Endothelial cell of umbilical vein (primary cell): ENCODE data around the gene DUSP28. TPM values are rescaled to one million over a fixed set of nuclear protein-coding genes. Genes with fewer than 3 reads are reported as not detected.

Experiments used
- BruUV-seq: library from RNA; stranded (reverse); fragments of 400-500 nt; replicated peaks from 2 replicates; lab custom pipeline; 2021; lab: Mats Ljungman, UMichigan
- CTCF ChIA-PET: fragments of 300-600, 350-600 bp; sonication (Branson Sonifier 250); formaldehyde crosslinking; loops from one replicate; lab custom pipeline; 2021; ENCODE audit warnings: antibody characterized with exemption, inconsistent platforms; lab: Charles Lee
- POLR2A ChIA-PET: fragments of 300-600, 350-600 bp; sonication (Branson Sonifier 250); formaldehyde crosslinking; loops from one replicate; lab custom pipeline; 2021; ENCODE audit warnings: antibody characterized with exemption, inconsistent platforms; lab: Charles Lee
- DNase-seq: peaks from one replicate; pipeline ENCODE4 v3.0.0-alpha.2; 2011; ENCODE audit warnings: low read depth, low spot score
- FAIRE-seq: peaks from 2 replicates; lab custom pipeline; 2011; peaks lifted over from hg19 to GRCh38; lab: Jason Lieb, UNC
- H2AFZ ChIP-seq: 2 replicates; pipeline ENCODE4 v1.6.0; 2012; ENCODE audit warnings: low read depth, low read length, control low read depth, inconsistent platforms
- H3K27ac ChIP-seq: 2 replicates; pipeline ENCODE4 v1.5.1; 2011; ENCODE audit warnings: low read depth, mild to moderate bottlenecking, control low read depth, low read length, moderate library complexity; ENCODE audit not compliant: insufficient read depth
- H3K27me3 ChIP-seq, 2 experiments: 2 replicates each; pipeline versions ENCODE4 v1.6.0 to v1.6.1; 2011; ENCODE audit warnings: low read length in 2 of 2, mixed read lengths in 1 of 2; ENCODE audit not compliant: control insufficient read depth in 2 of 2, insufficient read depth in 2 of 2
- H3K36me3 ChIP-seq, 2 experiments: 2 replicates in 1 of 2; 3 replicates in 1 of 2; pipeline ENCODE4 v1.5.1; 2011; ENCODE audit warnings: low read length in 2 of 2, mild to moderate bottlenecking in 1 of 2, moderate library complexity in 1 of 2; ENCODE audit not compliant: control insufficient read depth in 2 of 2, insufficient read depth in 2 of 2; ENCODE audit errors: extremely low read depth in 1 of 2
- H3K4me1 ChIP-seq: 3 replicates; pipeline ENCODE4 v1.5.1; 2011; ENCODE audit warnings: mild to moderate bottlenecking, low read length; ENCODE audit not compliant: control insufficient read depth, insufficient read depth; ENCODE audit errors: extremely low read depth
- H3K4me2 ChIP-seq: 2 replicates; pipeline ENCODE4 v1.6.1; 2011; ENCODE audit warnings: low read length, control low read depth, mixed read lengths; ENCODE audit not compliant: insufficient read depth
- H3K4me3 ChIP-seq, 3 experiments: fragments of 200-600 bp in 1 of 3; sonication (generic), shearing (Covaris generic) in 1 of 3; replicated peaks in 1 of 3; 2 replicates each; pipeline ENCODE4 v1.5.1; 2011 to 2016; ENCODE audit warnings: control low read depth in 3 of 3, low read length in 3 of 3, mild to moderate bottlenecking in 2 of 3, inconsistent platforms in 1 of 3, low read depth in 1 of 3, moderate library complexity in 1 of 3; ENCODE audit not compliant: insufficient read depth in 1 of 3
- H3K79me2 ChIP-seq: 2 replicates; pipeline ENCODE4 v1.6.0; 2012; ENCODE audit warnings: low read length, inconsistent platforms; ENCODE audit not compliant: control insufficient read depth, insufficient read depth
- H3K9ac ChIP-seq: replicated peaks from 2 replicates; pipeline ENCODE3; 2011; ENCODE audit warnings: low read length, control low read depth; ENCODE audit not compliant: insufficient read depth; ENCODE audit errors: extremely low read depth
- H3K9me1 ChIP-seq: replicated peaks from 3 replicates; pipeline ENCODE4 v1.6.0; 2011; ENCODE audit warnings: mild to moderate bottlenecking, low read length; ENCODE audit not compliant: control insufficient read depth, insufficient read depth; ENCODE audit errors: extremely low read depth
- H3K9me3 ChIP-seq: replicated peaks from 2 replicates; pipeline ENCODE4 v1.5.1; 2012; ENCODE audit warnings: low read length, inconsistent platforms; ENCODE audit not compliant: control insufficient read depth, insufficient read depth
- H4K20me1 ChIP-seq: replicated peaks from 2 replicates; pipeline ENCODE3; 2011; ENCODE audit warnings: mild to moderate bottlenecking, low read length; ENCODE audit not compliant: control insufficient read depth, insufficient read depth; ENCODE audit errors: extremely low read depth
- CTCF ChIP-seq, 2 donors: IDR thresholded peaks; 1 replicate in 1 of 2; 2 replicates in 1 of 2; pipeline ENCODE4 v1.5.1; 2011; ENCODE audit warnings: low read length in 2 of 2, mild to moderate bottlenecking in 2 of 2, moderate library complexity in 2 of 2, control low read depth in 1 of 2, inconsistent platforms in 1 of 2, low read depth in 1 of 2; ENCODE audit not compliant: insufficient read depth in 1 of 2; ENCODE audit errors: extremely low read depth in 1 of 2
- EZH2 ChIP-seq: IDR thresholded peaks from 2 replicates; pipeline ENCODE4 v1.6.1; 2012; ENCODE audit warnings: borderline replicate concordance, low read depth, mild to moderate bottlenecking, moderate library complexity, low read length, inconsistent platforms; ENCODE audit not compliant: severe bottlenecking
- FOS ChIP-seq: IDR thresholded peaks from 2 replicates; pipeline ENCODE4 v1.6.1; 2011; ENCODE audit warnings: mild to moderate bottlenecking, low read length, moderate library complexity, borderline replicate concordance; ENCODE audit not compliant: insufficient read depth
- GATA2 ChIP-seq: IDR thresholded peaks from 2 replicates; pipeline ENCODE4 v1.7.0; 2011; ENCODE audit warnings: low read depth, mild to moderate bottlenecking, moderate library complexity, mixed read lengths, low read length; ENCODE audit not compliant: insufficient read length, insufficient read depth
- JUN ChIP-seq: IDR thresholded peaks from 2 replicates; pipeline ENCODE4 v1.6.1; 2011; ENCODE audit warnings: borderline replicate concordance, low read depth; ENCODE audit not compliant: insufficient read length, insufficient read depth
- MAX ChIP-seq: IDR thresholded peaks from 2 replicates; pipeline ENCODE4 v1.6.1; 2011; ENCODE audit not compliant: insufficient read depth, insufficient read length
- MYC ChIP-seq: IDR thresholded peaks from one replicate; pipeline ENCODE4 v1.6.1; 2011; ENCODE audit warnings: mild to moderate bottlenecking, low read depth, low read length
- POLR2A ChIP-seq: IDR thresholded peaks from 2 replicates; pipeline ENCODE4 v1.6.1; 2012; ENCODE audit warnings: low read depth, mild to moderate bottlenecking, control low read depth, low read length
- POLR2AphosphoS5 ChIP-seq: IDR thresholded peaks from 2 replicates; pipeline ENCODE4 v1.6.1; 2012; ENCODE audit warnings: low read depth, mild to moderate bottlenecking, control low read depth, low read length, moderate library complexity; ENCODE audit not compliant: insufficient read depth
- dilution Hi-C: fragments of 300-500 bp; cut with MboI; formaldehyde crosslinking; loops from one replicate; pipeline ENCODE4 v1.15.0; 2019; ENCODE audit warnings: low sequenced_read_pairs; ENCODE audit not compliant: extremely low pct_ligation_motif_present
- intact Hi-C: fragments of 100-400 bp; cut with micrococcal nuclease; formaldehyde crosslinking; loops from one replicate; pipeline ENCODE4 v1.10.0; 2022
- polyA plus RNA-seq, 4 experiments: library from polyadenylated mRNA; depleted of rRNA in 3 of 4; stranded (reverse) in 3 of 4; unstranded in 1 of 4; fragments of >200 nt; gene quantifications; 2 replicates each; pipeline versions ENCODE4 v1.2.1 to v1.2.3, GENCODE V29; 2011 to 2012; ENCODE audit warnings: missing spikeins in 1 of 4
- total RNA-seq: library from RNA; stranded (reverse); gene quantifications from 2 replicates; pipeline ENCODE4 v1.2.3, GENCODE V29; 2021

DUSP28 gene
- total and polyA plus RNA-seq, 2 donors (not counting 3 experiments of a cell fraction or from before 2014, with no cell fraction given) = 2.2 to 4.3 TPM

- H3K9ac ChIP-seq = no peak overlapping the region
- no TSS peak for BruUV-seq
- TF ChIP-seq FOS = no peak
- TF ChIP-seq MYC = no peak
- no peak for TF ChIP-seq CTCF (IDR thresholded peaks at IDR 0.05; ENCODE audit: extremely low read depth in 1 of 2, insufficient read depth in 1 of 2, low read depth in 1 of 2, low read length in 2 of 2)
- TF ChIP-seq GATA2 = no peak
- TF ChIP-seq EZH2 = no peak
- no peak for TF ChIP-seq POLR2AphosphoS5
- TF ChIP-seq POLR2A = no peak
- no peak for TF ChIP-seq JUN
- no peak for TF ChIP-seq MAX
- no peaks in the 10 kb centered on the region for H3K4me1 ChIP-seq
- no peaks in the 10 kb centered on the region for H3K79me2 ChIP-seq
- H3K4me2 ChIP-seq = no peak overlapping the region
- H3K4me3 ChIP-seq = no peak overlapping the region
- H3K27me3 ChIP-seq = no peaks in the 10 kb centered on the region
- no peaks in the 10 kb centered on the region for H4K20me1 ChIP-seq
- dilution Hi-C loops = no loop called here
- DNase-seq (no peak), FAIRE-seq (no peak)
- intact Hi-C loops = no loop called here
- peaks cover 0 to 2% of the 10 kb centered on the region in 2 experiments for H3K36me3 ChIP-seq
- ChIA-PET POLR2A (no interaction called here), CTCF (interaction anchor here (1.1 kb wide), 1 partner anchor 14 kb away, joined by 6 read pairs; no protein-coding TSS in a partner anchor)
- H3K9me3 ChIP-seq = peaks cover 5% of the 10 kb centered on the region
- no peaks in the 10 kb centered on the region for H3K9me1 ChIP-seq
- no peak overlapping the region for H2AFZ ChIP-seq
- H3K27ac ChIP-seq = no peak overlapping the region
Measured at GRCh38 chr2:240528406-240529040, 31.6 kb upstream of the DUSP28 start.
